ENCODE data around the gene B4GALT1. TPM values are rescaled to one million over a fixed set of nuclear protein-coding genes. Genes with fewer than 3 reads are reported as not detected.

The B4GALT1 gene
- total RNA-seq, 1 experiment from 2014 or later = 19.1 TPM

DNA sequence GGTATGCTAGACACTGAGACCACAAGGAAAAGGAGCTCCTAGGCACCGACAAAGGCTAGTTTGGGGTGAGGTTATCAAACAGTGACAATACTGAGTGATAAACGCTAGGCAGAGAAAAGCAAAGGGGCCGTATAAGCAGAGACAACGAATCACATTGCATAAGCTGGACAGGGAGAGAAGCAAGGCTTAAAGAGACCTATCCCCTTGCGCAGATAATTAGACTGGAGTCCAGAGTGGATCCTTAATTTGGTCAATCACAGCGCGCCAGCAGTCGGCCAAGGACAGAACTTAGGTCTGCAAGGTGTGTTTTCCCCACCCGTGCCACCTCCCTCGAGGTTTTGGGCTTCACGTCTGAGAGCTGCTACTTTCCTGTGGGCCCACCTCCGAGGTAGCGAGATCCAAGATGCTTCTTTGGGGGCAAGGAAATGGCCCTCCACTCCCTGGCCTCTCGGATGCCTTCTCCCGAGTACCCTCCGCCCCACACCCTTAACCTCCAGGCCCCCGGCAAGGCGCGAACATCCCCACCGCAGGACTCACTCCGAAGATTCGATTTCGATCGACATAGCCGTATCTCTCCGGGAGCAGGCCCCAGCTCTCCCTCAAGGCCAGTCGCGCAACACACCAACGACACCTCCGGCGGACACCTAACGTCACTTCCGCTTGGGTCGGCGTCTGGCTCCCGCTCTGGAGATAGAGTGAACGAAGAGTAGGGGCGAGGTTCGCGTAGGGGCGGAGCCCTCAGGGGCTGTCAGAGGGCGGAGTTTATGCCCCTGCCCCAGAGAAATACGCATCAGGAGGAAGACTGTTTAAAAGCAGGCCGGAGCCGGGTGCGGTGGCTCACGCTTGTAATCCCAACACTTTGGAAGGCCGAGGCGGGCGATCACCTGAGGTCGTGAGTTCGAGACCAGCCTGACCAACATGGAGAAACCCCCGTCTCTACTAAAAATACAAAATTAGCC, 90.8 kb downstream of the B4GALT1 start, which contains the start of gene SMU1:
Gene SMU1, minus strand, starts transcription at position 629 of the 959 bp plus-strand sequence. Its CDS starts 66 bp downstream, at position 563.
- ChIA-PET POLR2A (interaction anchor here (1.0 to 1.7 kb wide), 3 partner anchors 51 to 74 kb away, joined by 3 to 6 read pairs (median 5); partner anchors contain the start of gene DNAJA1), CTCF (interaction anchor here (1.4 kb wide), 1 partner anchor 189 kb away, joined by 3 read pairs; no protein-coding TSS in a partner anchor)
- peak within 1 kb of the TSS; percentile 99 for H3K4me3 Mint-ChIP-seq
- DNase-seq (ENCODE audit: low spot score) (peak; percentile 97), ATAC-seq (peak; percentile 99)
- H3K27me3 Mint-ChIP-seq (ENCODE audit: low read depth) = no peaks in the 10 kb centered on the region
- no peaks in the 10 kb centered on the region for H3K9me3 Mint-ChIP-seq
- peaks cover 8% of the 10 kb centered on the region for H3K4me1 Mint-ChIP-seq
- H3K36me3 Mint-ChIP-seq = peaks cover 23% of the 10 kb centered on the region
- H3K27ac Mint-ChIP-seq = peak within 1 kb of the TSS; percentile 99
- TF ChIP-seq, protein P1, sequence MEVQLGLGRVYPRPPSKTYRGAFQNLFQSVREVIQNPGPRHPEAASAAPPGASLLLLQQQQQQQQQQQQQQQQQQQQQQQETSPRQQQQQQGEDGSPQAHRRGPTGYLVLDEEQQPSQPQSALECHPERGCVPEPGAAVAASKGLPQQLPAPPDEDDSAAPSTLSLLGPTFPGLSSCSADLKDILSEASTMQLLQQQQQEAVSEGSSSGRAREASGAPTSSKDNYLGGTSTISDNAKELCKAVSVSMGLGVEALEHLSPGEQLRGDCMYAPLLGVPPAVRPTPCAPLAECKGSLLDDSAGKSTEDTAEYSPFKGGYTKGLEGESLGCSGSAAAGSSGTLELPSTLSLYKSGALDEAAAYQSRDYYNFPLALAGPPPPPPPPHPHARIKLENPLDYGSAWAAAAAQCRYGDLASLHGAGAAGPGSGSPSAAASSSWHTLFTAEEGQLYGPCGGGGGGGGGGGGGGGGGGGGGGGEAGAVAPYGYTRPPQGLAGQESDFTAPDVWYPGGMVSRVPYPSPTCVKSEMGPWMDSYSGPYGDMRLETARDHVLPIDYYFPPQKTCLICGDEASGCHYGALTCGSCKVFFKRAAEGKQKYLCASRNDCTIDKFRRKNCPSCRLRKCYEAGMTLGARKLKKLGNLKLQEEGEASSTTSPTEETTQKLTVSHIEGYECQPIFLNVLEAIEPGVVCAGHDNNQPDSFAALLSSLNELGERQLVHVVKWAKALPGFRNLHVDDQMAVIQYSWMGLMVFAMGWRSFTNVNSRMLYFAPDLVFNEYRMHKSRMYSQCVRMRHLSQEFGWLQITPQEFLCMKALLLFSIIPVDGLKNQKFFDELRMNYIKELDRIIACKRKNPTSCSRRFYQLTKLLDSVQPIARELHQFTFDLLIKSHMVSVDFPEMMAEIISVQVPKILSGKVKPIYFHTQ (CRISPR knock-in tag; IDR thresholded peaks at IDR 0.05) = no peak
- TF ChIP-seq CREM (CRISPR knock-in tag; IDR thresholded peaks at IDR 0.05) (peak; percentile 99), ATF3 (CRISPR knock-in tag; conservative IDR thresholded peaks at IDR 0.05) (no peak), ATF1 (CRISPR knock-in tag; IDR thresholded peaks at IDR 0.05) (no peak), SP1 (CRISPR knock-in tag; conservative IDR thresholded peaks at IDR 0.05) (peak; percentile 75), FOXK1 (CRISPR knock-in tag; IDR thresholded peaks at IDR 0.05) (peak; percentile 95), NFYB (CRISPR knock-in tag; conservative IDR thresholded peaks at IDR 0.05; ENCODE audit: low read depth) (no peak), ELF4 (CRISPR knock-in tag; IDR thresholded peaks at IDR 0.05; ENCODE audit: low read depth) (no peak), ZNF396 (CRISPR knock-in tag; IDR thresholded peaks at IDR 0.05; ENCODE audit: borderline replicate concordance) (0 out of 2 replicates have a peak, but pooled peaks have one; percentile 22), ZSCAN18 (CRISPR knock-in tag; IDR thresholded peaks at IDR 0.05) (no peak), CDX4 (CRISPR knock-in tag; IDR thresholded peaks at IDR 0.05; ENCODE audit: borderline replicate concordance) (no peak), GABPB1 (CRISPR knock-in tag; IDR thresholded peaks at IDR 0.05) (peak; percentile 62), GTF2I (CRISPR knock-in tag; conservative IDR thresholded peaks at IDR 0.05) (peak; percentile 95), TCF7 (CRISPR knock-in tag; IDR thresholded peaks at IDR 0.05; ENCODE audit: low read depth) (no peak), JAZF1 (CRISPR knock-in tag; IDR thresholded peaks at IDR 0.05) (no peak), MYBL2 (CRISPR knock-in tag; IDR thresholded peaks at IDR 0.05) (no peak)
- TF ChIP-seq, protein P2, sequence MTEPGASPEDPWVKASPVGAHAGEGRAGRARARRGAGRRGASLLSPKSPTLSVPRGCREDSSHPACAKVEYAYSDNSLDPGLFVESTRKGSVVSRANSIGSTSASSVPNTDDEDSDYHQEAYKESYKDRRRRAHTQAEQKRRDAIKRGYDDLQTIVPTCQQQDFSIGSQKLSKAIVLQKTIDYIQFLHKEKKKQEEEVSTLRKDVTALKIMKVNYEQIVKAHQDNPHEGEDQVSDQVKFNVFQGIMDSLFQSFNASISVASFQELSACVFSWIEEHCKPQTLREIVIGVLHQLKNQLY (CRISPR knock-in tag; IDR thresholded peaks at IDR 0.05) = no peak
- TF ChIP-seq, protein P3, sequence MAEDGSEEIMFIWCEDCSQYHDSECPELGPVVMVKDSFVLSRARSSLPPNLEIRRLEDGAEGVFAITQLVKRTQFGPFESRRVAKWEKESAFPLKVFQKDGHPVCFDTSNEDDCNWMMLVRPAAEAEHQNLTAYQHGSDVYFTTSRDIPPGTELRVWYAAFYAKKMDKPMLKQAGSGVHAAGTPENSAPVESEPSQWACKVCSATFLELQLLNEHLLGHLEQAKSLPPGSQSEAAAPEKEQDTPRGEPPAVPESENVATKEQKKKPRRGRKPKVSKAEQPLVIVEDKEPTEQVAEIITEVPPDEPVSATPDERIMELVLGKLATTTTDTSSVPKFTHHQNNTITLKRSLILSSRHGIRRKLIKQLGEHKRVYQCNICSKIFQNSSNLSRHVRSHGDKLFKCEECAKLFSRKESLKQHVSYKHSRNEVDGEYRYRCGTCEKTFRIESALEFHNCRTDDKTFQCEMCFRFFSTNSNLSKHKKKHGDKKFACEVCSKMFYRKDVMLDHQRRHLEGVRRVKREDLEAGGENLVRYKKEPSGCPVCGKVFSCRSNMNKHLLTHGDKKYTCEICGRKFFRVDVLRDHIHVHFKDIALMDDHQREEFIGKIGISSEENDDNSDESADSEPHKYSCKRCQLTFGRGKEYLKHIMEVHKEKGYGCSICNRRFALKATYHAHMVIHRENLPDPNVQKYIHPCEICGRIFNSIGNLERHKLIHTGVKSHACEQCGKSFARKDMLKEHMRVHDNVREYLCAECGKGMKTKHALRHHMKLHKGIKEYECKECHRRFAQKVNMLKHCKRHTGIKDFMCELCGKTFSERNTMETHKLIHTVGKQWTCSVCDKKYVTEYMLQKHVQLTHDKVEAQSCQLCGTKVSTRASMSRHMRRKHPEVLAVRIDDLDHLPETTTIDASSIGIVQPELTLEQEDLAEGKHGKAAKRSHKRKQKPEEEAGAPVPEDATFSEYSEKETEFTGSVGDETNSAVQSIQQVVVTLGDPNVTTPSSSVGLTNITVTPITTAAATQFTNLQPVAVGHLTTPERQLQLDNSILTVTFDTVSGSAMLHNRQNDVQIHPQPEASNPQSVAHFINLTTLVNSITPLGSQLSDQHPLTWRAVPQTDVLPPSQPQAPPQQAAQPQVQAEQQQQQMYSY (CRISPR knock-in tag; IDR thresholded peaks at IDR 0.05) = no peak
- TF ChIP-seq, protein P4, sequence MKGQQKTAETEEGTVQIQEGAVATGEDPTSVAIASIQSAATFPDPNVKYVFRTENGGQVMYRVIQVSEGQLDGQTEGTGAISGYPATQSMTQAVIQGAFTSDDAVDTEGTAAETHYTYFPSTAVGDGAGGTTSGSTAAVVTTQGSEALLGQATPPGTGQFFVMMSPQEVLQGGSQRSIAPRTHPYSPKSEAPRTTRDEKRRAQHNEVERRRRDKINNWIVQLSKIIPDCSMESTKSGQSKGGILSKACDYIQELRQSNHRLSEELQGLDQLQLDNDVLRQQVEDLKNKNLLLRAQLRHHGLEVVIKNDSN (CRISPR knock-in tag; IDR thresholded peaks at IDR 0.05) = no peak
- TF ChIP-seq, protein P5, sequence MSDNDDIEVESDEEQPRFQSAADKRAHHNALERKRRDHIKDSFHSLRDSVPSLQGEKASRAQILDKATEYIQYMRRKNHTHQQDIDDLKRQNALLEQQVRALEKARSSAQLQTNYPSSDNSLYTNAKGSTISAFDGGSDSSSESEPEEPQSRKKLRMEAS (CRISPR knock-in tag; IDR thresholded peaks at IDR 0.05) = peak; percentile 47; the same call in 1 of the 2 replicates
- TF ChIP-seq, protein P6, sequence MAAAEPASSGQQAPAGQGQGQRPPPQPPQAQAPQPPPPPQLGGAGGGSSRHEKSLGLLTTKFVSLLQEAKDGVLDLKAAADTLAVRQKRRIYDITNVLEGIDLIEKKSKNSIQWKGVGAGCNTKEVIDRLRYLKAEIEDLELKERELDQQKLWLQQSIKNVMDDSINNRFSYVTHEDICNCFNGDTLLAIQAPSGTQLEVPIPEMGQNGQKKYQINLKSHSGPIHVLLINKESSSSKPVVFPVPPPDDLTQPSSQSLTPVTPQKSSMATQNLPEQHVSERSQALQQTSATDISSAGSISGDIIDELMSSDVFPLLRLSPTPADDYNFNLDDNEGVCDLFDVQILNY (CRISPR knock-in tag; IDR thresholded peaks at IDR 0.05) = peak; percentile 44; the same call in 1 of the 2 replicates

All from WTC11 (cell line).